Right hindlimb (tissue), 1 donor: ENCODE data around the gene FBXL19.
A peak's percentile ranks its signal among the peaks of the same experiment; 100 is the strongest.
"Not testable (repeated sequence)": the region's sequence is repeated elsewhere in the genome, so short reads cannot be mapped to it uniquely, and the experiment has no call there.

Experiments used
- DNase-seq: peaks from one replicate; pipeline ENCODE4 v3.0.0-alpha.2; 2018

FBXL19 gene

GRCh38 chr16:30922420-30922959, 882 bp upstream of the FBXL19 start:
- DNase-seq = peak; percentile 100

- peak; percentile 100 for DNase-seq
Measured at GRCh38 chr16:30922960-30923535, 324 bp upstream of the FBXL19 start.

GRCh38 chr16:30924076-30924912, 922 bp downstream of the FBXL19 start:
- DNase-seq = peak; percentile 56

- no peak for DNase-seq
Measured at GRCh38 chr16:30924913-30925631, 1.7 kb downstream of the FBXL19 start.

- no peak for DNase-seq
Measured at GRCh38 chr16:30925632-30925987, 2.2 kb downstream of the FBXL19 start.

- DNase-seq = no peak
Measured at GRCh38 chr16:30925995-30926811, 2.8 kb downstream of the FBXL19 start.

- DNase-seq = no peak
Measured at GRCh38 chr16:30926937-30927788, 3.8 kb downstream of the FBXL19 start.

GRCh38 chr16:30927789-30928378, 4.5 kb downstream of the FBXL19 start:
- peak; percentile 79 for DNase-seq

- DNase-seq = no peak
Measured at GRCh38 chr16:30928390-30928789, 5.0 kb downstream of the FBXL19 start.

- DNase-seq = no peak
Measured at GRCh38 chr16:30929167-30929566, 5.8 kb downstream of the FBXL19 start.

- DNase-seq = no peak
Measured at GRCh38 chr16:30930160-30930571, 6.8 kb downstream of the FBXL19 start.

GRCh38 chr16:30931068-30931650, 7.8 kb downstream of the FBXL19 start:
- DNase-seq = no peak

- DNase-seq = peak; percentile 40
Measured at GRCh38 chr16:30934827-30935557, 11.6 kb downstream of the FBXL19 start.

GRCh38 chr16:30937692-30938091, 14.3 kb downstream of the FBXL19 start:
- no peak for DNase-seq

- not testable (repeated sequence) for DNase-seq
Measured at GRCh38 chr16:30939571-30939970, 16.2 kb downstream of the FBXL19 start.

- peak; percentile 68 for DNase-seq
Measured at GRCh38 chr16:30941600-30942425, 18.4 kb downstream of the FBXL19 start.

GRCh38 chr16:30942426-30942806, 19.0 kb downstream of the FBXL19 start:
- no peak for DNase-seq

GRCh38 chr16:30944352-30944751, 21.0 kb downstream of the FBXL19 start:
- no peak for DNase-seq
